ENCODE results near the gene WWTR1. TPM values are rescaled to one million over a fixed set of nuclear protein-coding genes. Genes with fewer than 3 reads are reported as not detected.
A peak's percentile ranks its signal among the peaks of the same experiment; 100 is the strongest.

The WWTR1 gene
- total RNA-seq, 1 donor from 2014 or later = 98.0 TPM

DNA sequence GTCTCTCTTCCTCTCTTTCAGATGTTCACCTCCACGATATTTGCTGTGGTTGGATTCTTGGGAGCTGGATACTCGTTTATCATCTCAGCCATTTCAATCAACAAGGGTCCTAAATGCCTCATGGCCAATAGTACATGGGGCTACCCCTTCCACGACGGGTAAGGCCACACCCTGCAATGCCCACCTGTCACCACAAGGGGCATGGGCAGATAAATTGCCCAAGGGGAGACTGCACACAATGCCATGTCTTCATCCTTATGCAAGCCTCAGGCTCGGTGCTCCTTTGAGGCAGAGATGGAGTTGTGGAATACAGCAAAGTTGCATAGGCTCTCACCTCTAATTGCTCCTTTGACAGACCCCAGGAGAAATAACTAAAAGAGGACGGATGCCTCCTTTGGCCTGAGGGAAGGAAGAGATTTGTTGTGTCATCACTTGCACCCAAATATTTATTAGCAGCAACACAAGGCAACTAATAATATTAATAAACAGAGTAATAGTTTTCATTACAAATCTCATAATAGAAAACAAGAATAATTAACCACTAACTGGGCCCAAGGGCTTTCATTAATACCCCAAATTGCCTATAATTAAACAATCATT lies 170.1 kb downstream of the WWTR1 start:
- Mint-ChIP-seq H3K4me1 (peaks cover 20% of the 10 kb centered on the region), H3K27ac (no peak overlapping the region), H3K4me3 (no peak overlapping the region), H3K9me3 (peaks cover 3% of the 10 kb centered on the region), H3K36me3 (peaks cover 1% of the 10 kb centered on the region), H3K27me3 (ENCODE audit: low read depth) (no peaks in the 10 kb centered on the region)
- DNase-seq (ENCODE audit: low spot score in 2 of 2, unreplicated experiment in 2 of 2) = no peak
- TF ChIP-seq, protein P1, sequence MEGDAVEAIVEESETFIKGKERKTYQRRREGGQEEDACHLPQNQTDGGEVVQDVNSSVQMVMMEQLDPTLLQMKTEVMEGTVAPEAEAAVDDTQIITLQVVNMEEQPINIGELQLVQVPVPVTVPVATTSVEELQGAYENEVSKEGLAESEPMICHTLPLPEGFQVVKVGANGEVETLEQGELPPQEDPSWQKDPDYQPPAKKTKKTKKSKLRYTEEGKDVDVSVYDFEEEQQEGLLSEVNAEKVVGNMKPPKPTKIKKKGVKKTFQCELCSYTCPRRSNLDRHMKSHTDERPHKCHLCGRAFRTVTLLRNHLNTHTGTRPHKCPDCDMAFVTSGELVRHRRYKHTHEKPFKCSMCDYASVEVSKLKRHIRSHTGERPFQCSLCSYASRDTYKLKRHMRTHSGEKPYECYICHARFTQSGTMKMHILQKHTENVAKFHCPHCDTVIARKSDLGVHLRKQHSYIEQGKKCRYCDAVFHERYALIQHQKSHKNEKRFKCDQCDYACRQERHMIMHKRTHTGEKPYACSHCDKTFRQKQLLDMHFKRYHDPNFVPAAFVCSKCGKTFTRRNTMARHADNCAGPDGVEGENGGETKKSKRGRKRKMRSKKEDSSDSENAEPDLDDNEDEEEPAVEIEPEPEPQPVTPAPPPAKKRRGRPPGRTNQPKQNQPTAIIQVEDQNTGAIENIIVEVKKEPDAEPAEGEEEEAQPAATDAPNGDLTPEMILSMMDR (IDR thresholded peaks at IDR 0.05; ENCODE audit: unreplicated experiment) = peak; percentile 47

DNA sequence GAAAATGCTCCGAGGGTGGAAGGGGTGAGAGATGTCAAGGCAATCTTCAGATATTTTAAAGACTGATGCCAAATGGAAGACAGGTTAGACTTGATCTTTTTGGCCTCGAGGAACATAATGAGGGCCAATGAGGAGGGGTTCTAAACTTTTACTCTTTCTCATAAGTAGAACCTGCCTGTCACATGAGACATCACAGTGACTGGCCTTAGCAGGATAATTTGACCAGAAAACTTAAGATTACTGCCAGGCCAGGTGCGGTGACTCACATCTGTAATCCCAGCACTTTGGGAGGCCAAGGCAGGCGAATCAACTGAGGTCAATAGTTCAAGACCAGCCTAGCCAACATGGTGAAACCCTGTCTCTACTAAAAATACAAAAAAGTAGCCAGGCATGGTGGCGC lies 171.1 kb downstream of the WWTR1 start:
- H3K9me3 Mint-ChIP-seq = peaks cover 3% of the 10 kb centered on the region
- no peaks in the 10 kb centered on the region for H3K27me3 Mint-ChIP-seq (ENCODE audit: low read depth)
- TF ChIP-seq, protein P1 (IDR thresholded peaks at IDR 0.05; ENCODE audit: unreplicated experiment) = no peak
- no peak overlapping the region for H3K27ac Mint-ChIP-seq
- no peak overlapping the region for H3K4me3 Mint-ChIP-seq
- peaks cover 1% of the 10 kb centered on the region for H3K36me3 Mint-ChIP-seq
- H3K4me1 Mint-ChIP-seq = peaks cover 25% of the 10 kb centered on the region
- no peak for DNase-seq (ENCODE audit: low spot score in 2 of 2, unreplicated experiment in 2 of 2)

DNA sequence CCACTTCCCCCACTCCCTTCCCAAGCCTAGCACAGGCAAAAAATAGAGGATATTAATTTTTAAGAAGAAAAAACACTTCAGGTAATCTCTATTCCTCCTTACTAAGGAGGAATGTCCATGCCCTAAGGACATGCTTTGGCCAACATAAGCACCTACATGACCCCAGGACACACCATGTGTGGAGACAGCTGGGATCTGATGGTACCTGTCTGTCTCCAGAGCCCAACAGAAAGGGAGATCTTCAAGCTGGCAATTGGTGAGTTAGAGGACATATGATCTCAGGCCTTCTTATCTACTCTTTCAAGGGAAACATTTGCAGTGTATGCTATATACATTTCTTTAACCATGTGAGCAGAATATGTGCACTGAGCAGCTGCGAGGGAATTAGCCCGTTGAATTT lies 176.3 kb downstream of the WWTR1 start:
- TF ChIP-seq, protein P1 (IDR thresholded peaks at IDR 0.05; ENCODE audit: unreplicated experiment) = no peak
- H3K36me3 Mint-ChIP-seq = no peaks in the 10 kb centered on the region
- no peak for DNase-seq (ENCODE audit: low spot score in 2 of 2, unreplicated experiment in 2 of 2)
- no peak overlapping the region for H3K4me3 Mint-ChIP-seq
- H3K27ac Mint-ChIP-seq = no peak overlapping the region
- H3K4me1 Mint-ChIP-seq = peaks cover 37% of the 10 kb centered on the region
- H3K27me3 Mint-ChIP-seq (ENCODE audit: low read depth) = no peaks in the 10 kb centered on the region
- H3K9me3 Mint-ChIP-seq = no peaks in the 10 kb centered on the region

DNA sequence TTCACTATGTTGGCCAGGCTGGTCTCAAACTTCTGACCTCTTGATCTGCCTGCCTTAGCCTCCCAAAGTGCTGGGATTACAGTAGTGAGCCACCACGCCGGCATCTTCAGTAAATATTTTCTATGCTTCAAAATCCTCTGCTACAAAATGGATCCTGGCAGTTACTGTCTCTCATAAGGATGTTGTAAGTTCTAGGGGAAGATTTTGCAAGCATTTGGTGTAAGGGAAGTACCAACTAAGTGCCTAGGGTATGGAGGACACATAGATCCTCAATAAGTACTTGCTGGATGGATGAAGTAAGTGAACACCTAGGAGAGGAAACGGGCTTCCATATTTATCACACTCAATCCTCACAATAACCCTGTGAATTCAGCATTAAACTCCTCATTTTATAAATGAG lies 176.8 kb downstream of the WWTR1 start:
- no peaks in the 10 kb centered on the region for H3K9me3 Mint-ChIP-seq
- no peak overlapping the region for H3K27ac Mint-ChIP-seq
- TF ChIP-seq, protein P1 (IDR thresholded peaks at IDR 0.05; ENCODE audit: unreplicated experiment) = no peak
- no peak for DNase-seq (ENCODE audit: low spot score in 2 of 2, unreplicated experiment in 2 of 2)
- no peaks in the 10 kb centered on the region for H3K36me3 Mint-ChIP-seq
- H3K4me3 Mint-ChIP-seq = no peak overlapping the region
- no peaks in the 10 kb centered on the region for H3K27me3 Mint-ChIP-seq (ENCODE audit: low read depth)
- peaks cover 35% of the 10 kb centered on the region for H3K4me1 Mint-ChIP-seq

DNA sequence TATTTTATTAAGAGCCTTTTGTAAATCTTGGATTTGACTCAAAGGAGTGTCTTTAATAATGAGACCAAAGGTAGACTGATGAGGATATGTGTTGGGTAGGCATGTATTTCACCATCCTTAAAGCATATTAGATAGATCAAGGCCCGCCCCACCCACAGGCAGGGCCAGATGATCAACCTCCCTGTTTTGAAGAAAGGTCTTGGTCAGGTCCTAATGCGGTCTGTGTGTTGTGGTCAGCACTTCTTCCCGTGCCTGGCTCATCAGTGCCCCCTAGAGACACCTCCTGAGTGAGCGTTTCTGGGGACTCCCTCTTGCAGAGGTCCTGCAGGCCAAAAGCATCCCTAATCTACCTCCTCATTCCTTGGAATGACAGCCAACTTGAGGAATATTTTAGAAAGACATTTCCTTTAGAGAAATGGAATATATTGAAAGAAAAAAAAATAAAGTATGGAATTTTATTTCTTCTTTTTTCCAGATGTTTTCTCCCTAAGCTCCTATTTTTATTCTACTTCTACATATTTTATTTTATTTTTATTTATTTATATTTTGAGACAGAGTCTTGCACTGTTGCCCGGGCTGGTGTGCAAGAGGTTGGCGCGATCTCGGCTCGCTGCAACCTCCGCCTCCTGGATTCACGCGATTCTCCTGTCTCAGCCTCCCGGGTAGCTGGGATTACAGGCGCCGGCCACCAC lies 177.4 kb downstream of the WWTR1 start:
- no peaks in the 10 kb centered on the region for H3K9me3 Mint-ChIP-seq
- no peak overlapping the region for H3K4me3 Mint-ChIP-seq
- DNase-seq (ENCODE audit: low spot score in 2 of 2, unreplicated experiment in 2 of 2) = peak in 1 of 2 experiments; percentile 61
- peak overlapping the region; percentile 88 for H3K27ac Mint-ChIP-seq
- TF ChIP-seq, protein P1 (IDR thresholded peaks at IDR 0.05; ENCODE audit: unreplicated experiment) = peak; percentile 52
- no peaks in the 10 kb centered on the region for H3K27me3 Mint-ChIP-seq (ENCODE audit: low read depth)
- H3K36me3 Mint-ChIP-seq = no peaks in the 10 kb centered on the region
- H3K4me1 Mint-ChIP-seq = peaks cover 33% of the 10 kb centered on the region
